Measurements from ENCODE around the gene PARD3. TPM values are rescaled to one million over a fixed set of nuclear protein-coding genes. Genes with fewer than 3 reads are reported as not detected.

The PARD3 gene
- total RNA-seq, 4 donors from 2014 or later = 42.6 to 63.6 (median 55.2) TPM

GRCh38 chr10:34107626-34108516 is 707.2 kb downstream of the PARD3 start:
- TF ChIP-seq EP300 (IDR thresholded peaks at IDR 0.05) (no peak), CTCF (IDR thresholded peaks at IDR 0.05) (no peak), POLR2A (IDR thresholded peaks at IDR 0.05) (no peak)
- Histone ChIP-seq H3K27ac (no peak overlapping the region), H3K9me3 (no peaks in the 10 kb centered on the region), H3K4me1 (peaks cover 0 to 16% (median 3%) of the 10 kb centered on the region in 4 donors), H3K36me3 (peaks cover 0 to 27% (median 0%) of the 10 kb centered on the region in 3 donors), H3K27me3 (no peaks in the 10 kb centered on the region), H3K4me3 (no peak overlapping the region)
- WGBS, 2 donors = 91 to 92% methylated on average over 17 of the region's 17 CpGs
- no peak for DNase-seq (ENCODE audit: low spot score in 2 of 2)

DNA sequence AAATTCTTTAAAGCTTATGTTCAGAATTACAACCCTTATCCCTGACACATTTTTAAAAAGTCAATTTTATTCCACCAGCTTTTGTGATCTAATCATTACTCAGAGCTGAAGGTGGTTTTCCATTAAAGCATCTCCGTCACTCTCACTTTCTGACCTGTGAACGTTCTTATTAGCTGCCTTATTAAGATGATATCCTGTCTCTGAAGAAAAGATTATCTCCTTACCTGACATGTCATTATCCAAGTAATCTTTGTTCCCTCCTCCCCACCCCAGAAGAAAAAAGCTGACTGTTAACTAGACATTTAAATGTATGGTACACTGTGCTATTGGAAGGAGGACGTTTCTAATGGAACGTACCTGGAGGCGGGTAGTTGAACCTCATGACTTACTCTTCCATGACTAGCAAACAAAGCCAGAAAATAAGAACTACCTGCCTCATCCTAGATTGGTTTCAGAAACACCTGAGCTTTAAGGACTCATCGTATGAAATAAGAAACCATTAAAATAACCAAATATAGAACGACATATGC is 708.7 kb downstream of the PARD3 start:
- Histone ChIP-seq H3K27me3 (no peaks in the 10 kb centered on the region), H3K9me3 (no peaks in the 10 kb centered on the region), H3K36me3 (peaks cover 0 to 14% (median 0%) of the 10 kb centered on the region in 3 donors), H3K4me1 (peaks cover 0 to 30% (median 5%) of the 10 kb centered on the region in 4 donors), H3K27ac (no peak overlapping the region), H3K4me3 (no peak overlapping the region)
- no peak for DNase-seq (ENCODE audit: low spot score in 2 of 2)
- TF ChIP-seq POLR2A (IDR thresholded peaks at IDR 0.05) (no peak), CTCF (IDR thresholded peaks at IDR 0.05) (no peak), EP300 (IDR thresholded peaks at IDR 0.05) (no peak)
- WGBS, 2 donors = 95 to 97% methylated on average over 7 of the region's 7 CpGs

DNA sequence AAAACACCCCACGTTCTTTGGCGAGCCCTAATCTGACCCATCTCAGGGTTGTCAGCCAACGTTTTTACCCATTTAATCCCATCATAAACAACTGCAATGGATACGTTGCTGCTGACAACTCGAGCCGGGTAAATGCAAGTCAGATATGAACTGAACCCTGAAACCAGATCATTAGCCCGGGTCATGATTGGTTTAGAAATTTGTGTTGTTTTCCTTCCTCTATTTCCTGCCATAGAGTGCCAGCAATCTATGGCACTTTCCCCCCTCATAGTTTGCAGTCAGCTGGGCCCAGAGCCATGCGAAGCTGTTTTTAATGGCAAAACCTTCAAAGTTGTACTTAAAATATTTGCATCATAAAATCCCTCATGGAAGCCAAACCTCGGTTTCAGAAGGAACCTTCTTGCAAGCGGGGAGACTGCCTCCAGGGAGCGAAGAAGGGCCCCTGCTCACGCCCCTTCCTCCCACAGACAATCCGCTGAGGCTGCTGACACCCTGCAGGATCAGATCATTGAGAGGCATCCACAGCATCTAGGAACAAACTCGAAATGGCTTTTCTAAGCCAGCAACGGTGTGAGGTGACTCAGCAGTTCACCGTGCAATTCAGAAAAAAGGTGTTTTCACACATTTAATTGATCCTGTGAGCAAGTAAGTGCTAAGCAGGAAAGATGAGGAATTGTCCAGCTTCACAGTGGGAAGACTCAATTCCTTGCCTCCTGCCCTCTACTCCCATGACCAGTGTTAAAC is 710.1 kb downstream of the PARD3 start:
- H3K27me3 ChIP-seq = no peaks in the 10 kb centered on the region
- H3K4me1 ChIP-seq = peaks cover 0 to 34% (median 5%) of the 10 kb centered on the region in 4 donors
- no peaks in the 10 kb centered on the region for H3K9me3 ChIP-seq
- WGBS, 2 donors = 48 to 50% methylated on average over 16 of the region's 16 CpGs
- H3K27ac ChIP-seq = no peak overlapping the region
- H3K4me3 ChIP-seq = no peak overlapping the region
- H3K36me3 ChIP-seq = no peaks in the 10 kb centered on the region
- TF ChIP-seq EP300 (IDR thresholded peaks at IDR 0.05) (no peak), CTCF (IDR thresholded peaks at IDR 0.05) (no peak), POLR2A (IDR thresholded peaks at IDR 0.05) (no peak)
- no peak for DNase-seq (ENCODE audit: low spot score in 2 of 2)

- Histone ChIP-seq H3K9me3 (peaks cover 0 to 10% (median 0%) of the 10 kb centered on the region in 4 donors), H3K4me3 (no peak overlapping the region), H3K36me3 (no peaks in the 10 kb centered on the region), H3K27me3 (no peaks in the 10 kb centered on the region), H3K27ac (peak overlapping the region in 2 of 4 donors; percentile 71 to 73), H3K4me1 (peaks cover 0 to 34% (median 5%) of the 10 kb centered on the region in 4 donors)
- DNase-seq (ENCODE audit: low spot score in 2 of 2) = peak in 1 of 2 donors; percentile 25
- 40% methylated on average over 9 of the region's 9 CpGs for WGBS, 2 donors
- no peak for TF ChIP-seq POLR2A (IDR thresholded peaks at IDR 0.05)
- TF ChIP-seq EP300 (IDR thresholded peaks at IDR 0.05) = peak in 1 of 2 donors; percentile 83
Observed at GRCh38 chr10:34102893-34103506, 712.1 kb downstream of the PARD3 start.

DNA sequence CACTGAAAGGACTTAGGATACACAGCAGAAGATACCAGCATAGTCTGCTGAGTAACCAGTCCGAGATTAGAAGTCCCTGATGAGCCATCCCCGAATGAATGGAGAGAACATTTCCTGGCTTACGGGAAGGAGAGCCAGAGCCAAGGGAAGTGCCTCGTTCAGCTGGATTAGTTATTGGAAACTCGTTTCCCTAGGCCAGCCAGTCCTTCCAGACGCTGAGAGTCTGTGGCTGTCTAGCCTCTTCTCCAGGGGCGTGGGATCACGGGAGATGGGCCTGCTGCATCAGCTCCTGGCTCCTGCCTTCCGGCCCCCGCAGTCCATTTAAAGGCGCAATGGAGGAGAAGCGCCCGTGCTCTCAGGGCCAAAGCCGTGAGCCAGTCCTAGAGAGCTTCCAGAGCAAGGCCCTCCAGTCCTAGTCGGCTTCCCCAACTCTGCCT is 712.8 kb downstream of the PARD3 start:
- WGBS, 2 donors = 52 to 65% methylated on average over 15 of the region's 15 CpGs
- no peak overlapping the region for H3K4me3 ChIP-seq
- peak overlapping the region in 2 of 4 donors; percentile 71 to 73 for H3K27ac ChIP-seq
- peaks cover 0 to 34% (median 5%) of the 10 kb centered on the region in 4 donors for H3K4me1 ChIP-seq
- DNase-seq (ENCODE audit: low spot score in 2 of 2) = peak in 1 of 2 donors; percentile 56
- no peaks in the 10 kb centered on the region for H3K36me3 ChIP-seq
- H3K27me3 ChIP-seq = no peaks in the 10 kb centered on the region
- peak in 1 of 2 donors; percentile 77 for TF ChIP-seq EP300 (IDR thresholded peaks at IDR 0.05)
- no peak for TF ChIP-seq POLR2A (IDR thresholded peaks at IDR 0.05)
- peaks cover 0 to 10% (median 0%) of the 10 kb centered on the region in 4 donors for H3K9me3 ChIP-seq
